T-helper 1 cell treated with Interleukin-12 subunit alpha and Interleukin-12 subunit beta and Interleukin-4 antibody, amounts not matched to agents 30 ng/mL and 1 ng/mL, for 36 hours (primary cell): ENCODE data around the gene NAA10. TPM values are rescaled to one million over a fixed set of nuclear protein-coding genes. Genes with fewer than 3 reads are reported as not detected.
"Not testable (repeated sequence)": the region's sequence is repeated elsewhere in the genome, so short reads cannot be mapped to it uniquely, and the experiment has no call there.

ENCODE experiments used
- intact Hi-C: fragments of 100-400 bp; cut with micrococcal nuclease; formaldehyde crosslinking; loops from one replicate; pipeline ENCODE4 v1.15.1; 2024
- total RNA-seq: library from RNA; stranded (reverse); gene quantifications from 2 replicates; pipeline ENCODE4 v1.2.3, GENCODE V29; 2022

NAA10 gene
- 87.4 and 88.4 TPM in 2 replicates for total RNA-seq

- intact Hi-C loops, result loop anchor here (1.0 kb wide), 2 partner anchors 9 kb away; partner anchors contain the start of genes ARHGAP4 and RENBP
These were observed at the start of gene NAA10 for GRCh38 chrX:153934762-153935325. Gene NAA10, minus strand, starts transcription at chrX:153935037. Its CDS starts 133 bp downstream, at chrX:153934904.

GRCh38 chrX:153983321-153983801 is 48.5 kb upstream of the NAA10 start:
- intact Hi-C loops, result no loop called here

GRCh38 chrX:153981771-153982533 is 47.1 kb upstream of the NAA10 start:
- intact Hi-C loops, result loop anchor here (1.0 kb wide), 1 partner anchor 9 kb away; no protein-coding TSS in a partner anchor

GRCh38 chrX:153981231-153981630 is 46.4 kb upstream of the NAA10 start:
- intact Hi-C loops, result loop anchor here (1.0 kb wide), 1 partner anchor 8 kb away; no protein-coding TSS in a partner anchor

- intact Hi-C loops, result not testable (repeated sequence)
These were observed 45.6 kb upstream of the NAA10 start for GRCh38 chrX:153980394-153980793.

- intact Hi-C loops, result loop anchor here (5.0 kb wide), 3 partner anchors 397 to 542 kb away; partner anchors contain the start of genes FAM3A, FLNA and RPL10
These were observed 40.0 kb upstream of the NAA10 start for GRCh38 chrX:153974726-153975286.

- intact Hi-C loops, result loop anchor here (5.0 kb wide), 3 partner anchors 398 to 543 kb away; partner anchors contain the start of genes FAM3A, FLNA and RPL10
These were observed 39.3 kb upstream of the NAA10 start for GRCh38 chrX:153974003-153974725.

GRCh38 chrX:153973127-153974002 is 38.5 kb upstream of the NAA10 start:
- intact Hi-C loops, result loop anchor here (1.0 to 5.0 kb wide), 6 partner anchors 8 to 789 kb away; partner anchors contain the start of genes DKC1, FAM3A, FLNA and IRAK1

- intact Hi-C loops, result loop anchor here (1.0 to 5.0 kb wide), 6 partner anchors 9 to 790 kb away; partner anchors contain the start of genes DKC1, FAM3A, FLNA and IRAK1
These were observed 37.7 kb upstream of the NAA10 start, which contains the start of gene TMEM187 for GRCh38 chrX:153972368-153973126. Gene TMEM187, plus strand, starts transcription at chrX:153972754. Its CDS starts 9,309 bp downstream, at chrX:153982063.

- intact Hi-C loops, result loop anchor here (1.0 to 5.0 kb wide), 11 partner anchors 13 to 791 kb away; partner anchors contain the start of genes ABCD1, BCAP31, DKC1 and FAM3A
These were observed 36.9 kb upstream of the NAA10 start, which contains the start of gene HCFC1 for GRCh38 chrX:153971450-153972367. Gene HCFC1, minus strand, starts transcription at chrX:153971818. Its CDS starts 978 bp downstream, at chrX:153970840.

GRCh38 chrX:153971124-153971449 is 36.2 kb upstream of the NAA10 start:
- intact Hi-C loops, result loop anchor here (1.0 to 5.0 kb wide), 9 partner anchors 14 to 576 kb away; partner anchors contain the start of genes ABCD1, BCAP31, FAM3A and FLNA

GRCh38 chrX:153970357-153971123 is 35.7 kb upstream of the NAA10 start:
- intact Hi-C loops, result loop anchor here (1.0 to 5.0 kb wide), 9 partner anchors 14 to 577 kb away; partner anchors contain the start of genes ABCD1, BCAP31, FAM3A and FLNA

GRCh38 chrX:153969904-153970356 is 35.1 kb upstream of the NAA10 start:
- intact Hi-C loops, result loop anchor here (2.0 to 5.0 kb wide), 7 partner anchors 15 to 547 kb away; partner anchors contain the start of genes FAM3A, FLNA and RPL10

GRCh38 chrX:153969125-153969903 is 34.5 kb upstream of the NAA10 start:
- intact Hi-C loops, result loop anchor here (2.0 to 5.0 kb wide), 2 partner anchors 15 to 83 kb away; no protein-coding TSS in a partner anchor

- intact Hi-C loops, result loop anchor here (2.0 to 5.0 kb wide), 2 partner anchors 14 to 84 kb away; no protein-coding TSS in a partner anchor
These were observed 33.9 kb upstream of the NAA10 start for GRCh38 chrX:153968754-153969124.

GRCh38 chrX:153968255-153968654 is 33.4 kb upstream of the NAA10 start:
- intact Hi-C loops, result loop anchor here (2.0 to 5.0 kb wide), 2 partner anchors 13 to 84 kb away; no protein-coding TSS in a partner anchor
